ENCODE data around the gene ARSK.

The ARSK gene

DNA sequence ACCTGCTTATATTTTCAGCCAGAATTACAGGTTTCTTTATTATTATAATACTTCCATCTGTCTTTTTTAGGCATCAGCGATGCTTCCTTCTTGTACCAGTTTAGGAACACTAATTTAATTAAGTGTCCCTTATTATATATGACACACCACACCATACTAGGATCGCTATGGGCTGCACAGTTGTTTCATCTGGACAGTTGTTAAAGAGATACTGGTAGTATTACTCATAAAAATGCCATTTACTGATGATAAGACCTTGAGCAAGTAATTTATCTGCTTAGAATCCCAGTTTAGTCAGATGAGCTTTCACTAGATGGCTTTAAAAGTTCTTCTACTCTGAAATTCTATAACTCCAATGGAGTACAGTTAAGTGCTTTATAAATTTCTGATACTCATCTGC lies 17.1 kb downstream of the ARSK start:
- H3K4me3 ChIP-seq (ENCODE audit: low read length), result no peak overlapping the region

DNA sequence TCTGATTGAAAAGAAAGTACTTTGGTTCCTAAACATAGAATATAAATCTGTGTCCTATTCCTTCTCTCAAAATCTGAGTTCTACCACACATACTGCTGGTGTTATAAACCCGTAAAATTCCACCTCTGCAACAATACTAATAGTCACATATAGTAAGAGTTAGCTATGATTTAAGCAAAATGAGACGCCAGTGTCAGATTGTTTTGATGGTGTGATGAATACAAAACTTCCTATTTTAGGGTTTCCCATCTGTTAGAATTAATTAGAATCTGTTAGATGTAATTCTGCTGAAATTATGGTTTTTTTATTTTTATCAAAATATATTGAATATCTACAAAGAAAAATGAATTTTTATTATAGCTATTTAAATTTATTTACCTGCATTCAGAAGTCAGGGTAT lies 26.7 kb downstream of the ARSK start:
- Histone ChIP-seq H3K27me3 (ENCODE audit: control insufficient read depth, insufficient read depth, low read length) (no peaks in the 10 kb centered on the region), H3K4me3 (ENCODE audit: low read length) (no peak overlapping the region), H3K36me3 (ENCODE audit: control insufficient read depth, insufficient read depth, low read length) (no peaks in the 10 kb centered on the region), H3K9ac (ENCODE audit: low read length) (no peak overlapping the region), H3K9me3 (ENCODE audit: control insufficient read depth, low read length) (no peaks in the 10 kb centered on the region), H3K4me1 (ENCODE audit: control insufficient read depth, insufficient read depth, low read length) (no peaks in the 10 kb centered on the region)

More for the DNA sequence above, 17.1 kb downstream of the ARSK start:
- H3K4me1 ChIP-seq (ENCODE audit: control insufficient read depth, insufficient read depth, low read length), result no peaks in the 10 kb centered on the region
- no peaks in the 10 kb centered on the region for H3K36me3 ChIP-seq (ENCODE audit: control insufficient read depth, insufficient read depth, low read length)
- no peaks in the 10 kb centered on the region for H3K27me3 ChIP-seq (ENCODE audit: control insufficient read depth, insufficient read depth, low read length)
- no peaks in the 10 kb centered on the region for H3K9me3 ChIP-seq (ENCODE audit: control insufficient read depth, low read length)
- no peak overlapping the region for H3K9ac ChIP-seq (ENCODE audit: low read length)

DNA sequence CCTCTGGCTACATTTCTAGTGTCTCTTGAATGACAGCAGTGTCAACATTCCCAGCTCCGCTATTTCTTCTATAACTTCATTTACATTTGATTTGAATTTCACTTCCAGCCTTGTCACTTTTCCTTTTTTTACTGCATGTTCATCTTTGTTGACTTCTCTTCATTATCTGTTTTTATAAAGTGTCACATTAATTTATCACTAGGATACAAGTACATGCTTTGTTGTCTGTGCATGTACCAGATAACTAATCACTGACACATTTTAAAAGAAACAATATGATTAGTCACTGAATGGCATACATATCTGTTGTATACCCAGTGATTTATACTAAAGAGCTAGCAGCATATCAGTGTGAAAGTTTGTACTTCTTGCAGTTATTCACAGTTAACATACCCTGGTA lies 29.1 kb downstream of the ARSK start:
- Histone ChIP-seq H3K27me3 (ENCODE audit: control insufficient read depth, insufficient read depth, low read length) (no peaks in the 10 kb centered on the region), H3K9me3 (ENCODE audit: control insufficient read depth, low read length) (no peaks in the 10 kb centered on the region), H3K36me3 (ENCODE audit: control insufficient read depth, insufficient read depth, low read length) (no peaks in the 10 kb centered on the region), H3K4me1 (ENCODE audit: control insufficient read depth, insufficient read depth, low read length) (no peaks in the 10 kb centered on the region), H3K9ac (ENCODE audit: low read length) (no peak overlapping the region), H3K4me3 (ENCODE audit: low read length) (no peak overlapping the region)

DNA sequence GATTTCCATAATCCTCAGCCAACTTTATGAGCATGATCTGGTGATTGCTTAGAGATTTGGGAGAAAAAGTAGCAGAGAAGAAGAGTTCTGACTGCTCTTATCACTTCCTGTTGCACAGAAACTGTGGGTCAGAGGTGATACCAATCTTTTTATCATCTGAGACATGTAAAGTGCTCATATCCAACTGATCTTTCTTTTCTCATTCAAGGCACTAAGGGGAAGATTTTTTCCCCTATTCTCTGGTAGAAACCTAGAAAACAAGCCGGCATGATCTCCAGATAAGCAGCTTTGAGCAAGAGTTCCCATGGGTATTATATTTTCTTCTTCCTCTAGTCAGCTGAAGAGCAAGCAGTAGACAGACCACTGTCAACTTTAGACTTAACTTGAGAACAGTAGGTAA lies 36.0 kb downstream of the ARSK start:
- H3K4me1 ChIP-seq (ENCODE audit: control insufficient read depth, insufficient read depth, low read length), result no peaks in the 10 kb centered on the region
- H3K9ac ChIP-seq (ENCODE audit: low read length), result no peak overlapping the region
- no peaks in the 10 kb centered on the region for H3K27me3 ChIP-seq (ENCODE audit: control insufficient read depth, insufficient read depth, low read length)
- H3K9me3 ChIP-seq (ENCODE audit: control insufficient read depth, low read length), result no peaks in the 10 kb centered on the region
- H3K36me3 ChIP-seq (ENCODE audit: control insufficient read depth, insufficient read depth, low read length), result no peaks in the 10 kb centered on the region
- no peak overlapping the region for H3K4me3 ChIP-seq (ENCODE audit: low read length)

DNA sequence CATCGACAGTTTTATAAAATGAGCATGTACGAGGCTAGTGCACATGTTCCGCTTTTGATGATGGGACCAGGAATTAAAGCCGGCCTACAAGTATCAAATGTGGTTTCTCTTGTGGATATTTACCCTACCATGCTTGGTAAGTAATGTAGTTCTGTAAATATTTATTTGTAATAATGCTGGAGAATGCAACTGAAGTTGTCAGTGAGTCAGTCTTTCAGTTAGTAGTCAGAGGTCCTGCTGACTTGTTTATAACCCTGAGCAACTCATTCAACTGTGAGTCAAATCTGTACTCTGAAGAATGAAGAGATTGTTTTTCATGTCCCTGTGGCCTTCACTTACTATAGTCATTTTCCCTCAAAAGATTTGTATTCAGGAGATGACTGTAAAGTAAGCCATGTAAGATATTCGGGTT lies 36.6 kb downstream of the ARSK start:
- no peaks in the 10 kb centered on the region for H3K36me3 ChIP-seq (ENCODE audit: control insufficient read depth, insufficient read depth, low read length)
- no peak overlapping the region for H3K4me3 ChIP-seq (ENCODE audit: low read length)
- H3K9me3 ChIP-seq (ENCODE audit: control insufficient read depth, low read length), result no peaks in the 10 kb centered on the region
- no peak overlapping the region for H3K9ac ChIP-seq (ENCODE audit: low read length)
- no peaks in the 10 kb centered on the region for H3K4me1 ChIP-seq (ENCODE audit: control insufficient read depth, insufficient read depth, low read length)
- no peaks in the 10 kb centered on the region for H3K27me3 ChIP-seq (ENCODE audit: control insufficient read depth, insufficient read depth, low read length)

DNA sequence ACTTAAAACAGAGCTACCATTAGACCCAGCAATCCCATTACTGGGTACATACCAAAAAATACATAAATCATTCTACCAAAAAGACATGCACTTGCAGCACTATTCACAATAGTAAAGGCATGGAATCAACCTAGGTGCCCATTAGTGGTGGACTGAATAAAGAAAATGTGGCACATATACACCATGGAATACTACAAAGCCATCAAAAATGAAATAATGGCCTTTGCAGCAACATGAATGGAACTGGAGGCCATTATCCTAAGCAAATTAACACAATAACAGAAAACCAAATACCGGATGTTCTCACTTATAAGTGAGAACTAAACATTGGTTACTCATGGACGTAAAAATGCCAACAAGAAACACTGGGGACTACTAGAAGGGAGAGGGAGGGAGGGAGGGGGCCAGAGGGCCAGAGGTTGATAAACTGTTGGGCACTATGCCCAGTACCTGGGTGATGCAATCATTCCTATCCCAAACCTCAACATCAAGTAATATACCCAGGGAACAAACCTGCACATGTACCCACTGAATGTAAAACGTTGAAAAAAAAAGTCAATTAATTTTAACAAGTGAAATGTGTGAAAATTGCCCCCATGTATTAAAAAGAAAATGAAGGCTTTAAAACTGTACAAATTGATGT lies 40.5 kb downstream of the ARSK start:
- no peaks in the 10 kb centered on the region for H3K27me3 ChIP-seq (ENCODE audit: control insufficient read depth, insufficient read depth, low read length)

DNA sequence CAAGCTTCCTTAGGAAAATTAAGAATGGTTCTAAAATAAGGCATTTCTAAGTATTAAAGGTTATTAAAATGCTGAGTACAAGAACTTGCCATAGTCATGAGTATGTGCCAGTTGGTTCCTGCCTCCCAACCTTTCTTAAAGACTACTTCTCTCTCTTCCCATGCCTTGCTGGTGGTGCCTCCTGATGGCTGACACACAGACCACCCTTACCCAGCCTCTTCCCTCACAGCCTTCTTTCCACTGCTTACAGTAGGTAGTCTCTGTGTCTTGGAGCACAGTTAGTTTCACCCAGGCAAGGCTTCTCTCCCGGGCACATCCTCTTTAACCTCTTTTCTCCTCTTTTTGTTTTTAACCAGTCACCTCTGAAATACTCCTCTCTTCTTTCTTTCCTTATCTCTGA lies 44.4 kb downstream of the ARSK start:
- H3K4me3 ChIP-seq (ENCODE audit: low read length), result no peak overlapping the region
- H3K36me3 ChIP-seq (ENCODE audit: control insufficient read depth, insufficient read depth, low read length), result no peaks in the 10 kb centered on the region
- no peaks in the 10 kb centered on the region for H3K9me3 ChIP-seq (ENCODE audit: control insufficient read depth, low read length)

More for the DNA sequence above, 40.5 kb downstream of the ARSK start:
- no peaks in the 10 kb centered on the region for H3K9me3 ChIP-seq (ENCODE audit: control insufficient read depth, low read length)
- H3K9ac ChIP-seq (ENCODE audit: low read length), result no peak overlapping the region
- no peaks in the 10 kb centered on the region for H3K36me3 ChIP-seq (ENCODE audit: control insufficient read depth, insufficient read depth, low read length)
- no peak overlapping the region for H3K4me3 ChIP-seq (ENCODE audit: low read length)
- no peaks in the 10 kb centered on the region for H3K4me1 ChIP-seq (ENCODE audit: control insufficient read depth, insufficient read depth, low read length)

DNA sequence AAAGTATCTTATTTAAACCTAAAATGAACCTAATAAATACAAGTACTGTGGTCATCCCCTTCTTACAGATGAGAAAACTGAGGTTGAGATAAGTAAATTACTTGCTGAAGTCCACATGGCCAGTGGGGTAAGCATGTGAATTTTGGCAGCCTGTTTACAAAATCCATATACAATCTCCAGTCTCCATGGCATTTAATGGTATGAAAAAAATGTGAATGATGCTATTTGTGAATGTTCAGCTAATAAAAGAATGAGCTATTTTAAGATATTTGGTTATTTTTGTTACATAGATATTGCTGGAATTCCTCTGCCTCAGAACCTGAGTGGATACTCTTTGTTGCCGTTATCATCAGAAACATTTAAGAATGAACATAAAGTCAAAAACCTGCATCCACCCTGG lies 45.7 kb downstream of the ARSK start:
- H3K27me3 ChIP-seq (ENCODE audit: control insufficient read depth, insufficient read depth, low read length), result no peaks in the 10 kb centered on the region
- H3K36me3 ChIP-seq (ENCODE audit: control insufficient read depth, insufficient read depth, low read length), result no peaks in the 10 kb centered on the region
- no peak overlapping the region for H3K9ac ChIP-seq (ENCODE audit: low read length)
- no peaks in the 10 kb centered on the region for H3K9me3 ChIP-seq (ENCODE audit: control insufficient read depth, low read length)
- H3K4me1 ChIP-seq (ENCODE audit: control insufficient read depth, insufficient read depth, low read length), result no peaks in the 10 kb centered on the region
- no peak overlapping the region for H3K4me3 ChIP-seq (ENCODE audit: low read length)

More for the DNA sequence above, 44.4 kb downstream of the ARSK start:
- Histone ChIP-seq H3K4me1 (ENCODE audit: control insufficient read depth, insufficient read depth, low read length) (no peaks in the 10 kb centered on the region), H3K9ac (ENCODE audit: low read length) (no peak overlapping the region), H3K27me3 (ENCODE audit: control insufficient read depth, insufficient read depth, low read length) (no peaks in the 10 kb centered on the region)

DNA sequence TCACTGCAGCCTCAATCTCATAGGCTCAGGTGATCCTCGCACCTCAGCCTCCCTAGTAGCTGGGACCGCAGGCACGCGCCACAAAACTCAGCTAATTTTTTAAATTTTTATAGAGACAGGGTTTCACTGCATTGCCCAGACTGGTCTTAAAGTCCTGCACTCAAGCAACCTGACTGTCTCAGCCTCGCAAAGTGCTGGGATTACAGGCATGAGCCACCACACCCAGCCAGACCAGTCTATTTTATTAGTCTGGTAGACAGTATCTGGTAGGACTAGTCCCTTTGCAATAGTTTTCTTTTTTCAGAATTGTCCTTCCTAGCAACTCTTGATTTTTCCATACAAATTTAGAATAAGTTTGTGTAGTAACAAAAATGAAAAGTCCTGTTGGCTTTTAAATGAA lies 50.9 kb downstream of the ARSK start:
- H3K4me1 ChIP-seq (ENCODE audit: control insufficient read depth, insufficient read depth, low read length), result no peaks in the 10 kb centered on the region
- H3K9ac ChIP-seq (ENCODE audit: low read length), result no peak overlapping the region
- H3K4me3 ChIP-seq (ENCODE audit: low read length), result no peak overlapping the region
- H3K36me3 ChIP-seq (ENCODE audit: control insufficient read depth, insufficient read depth, low read length), result no peaks in the 10 kb centered on the region
- H3K9me3 ChIP-seq (ENCODE audit: control insufficient read depth, low read length), result no peaks in the 10 kb centered on the region
- no peaks in the 10 kb centered on the region for H3K27me3 ChIP-seq (ENCODE audit: control insufficient read depth, insufficient read depth, low read length)

DNA sequence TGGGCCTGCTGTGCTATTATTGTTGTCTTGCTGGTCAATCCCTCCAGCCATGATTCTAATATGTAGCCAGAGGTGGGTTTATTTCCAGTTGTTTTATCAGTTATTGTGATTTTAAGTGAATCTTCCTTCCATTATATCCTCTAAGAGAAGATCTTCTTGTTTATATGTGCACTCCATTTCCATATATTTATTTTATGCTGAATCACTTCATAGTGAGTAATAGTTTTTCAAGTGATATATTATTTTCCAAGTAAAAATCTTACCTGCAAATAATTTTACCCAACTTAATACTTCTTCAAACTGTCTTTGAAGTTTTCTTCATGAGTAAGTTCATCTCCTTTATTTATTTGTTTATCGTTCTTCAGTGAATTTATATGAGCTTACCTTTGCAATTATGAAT lies 51.5 kb downstream of the ARSK start:
- no peaks in the 10 kb centered on the region for H3K4me1 ChIP-seq (ENCODE audit: control insufficient read depth, insufficient read depth, low read length)
- H3K27me3 ChIP-seq (ENCODE audit: control insufficient read depth, insufficient read depth, low read length), result no peaks in the 10 kb centered on the region
- no peaks in the 10 kb centered on the region for H3K36me3 ChIP-seq (ENCODE audit: control insufficient read depth, insufficient read depth, low read length)
- no peak overlapping the region for H3K9ac ChIP-seq (ENCODE audit: low read length)
- no peaks in the 10 kb centered on the region for H3K9me3 ChIP-seq (ENCODE audit: control insufficient read depth, low read length)
- H3K4me3 ChIP-seq (ENCODE audit: low read length), result no peak overlapping the region

DNA sequence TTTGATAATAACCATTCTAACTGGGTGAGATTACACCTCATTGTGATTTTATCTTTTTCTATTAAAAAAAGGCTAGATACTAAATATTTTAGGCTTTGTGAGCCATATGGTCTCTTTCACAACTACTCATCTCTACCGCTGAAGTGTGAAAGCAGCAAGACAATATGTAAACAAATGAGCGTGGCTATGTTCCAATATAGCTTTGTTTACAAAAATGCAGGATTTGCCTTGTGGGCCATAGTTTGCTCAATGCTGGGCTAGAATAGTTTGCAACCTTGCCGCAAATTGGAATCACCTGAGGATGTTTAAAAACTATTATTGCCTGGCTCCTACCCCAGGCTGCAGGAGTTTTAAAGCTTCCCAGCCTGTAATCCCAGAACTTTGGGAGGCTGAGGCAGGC lies 54.8 kb downstream of the ARSK start:
- Histone ChIP-seq H3K9me3 (ENCODE audit: control insufficient read depth, low read length) (no peaks in the 10 kb centered on the region), H3K27me3 (ENCODE audit: control insufficient read depth, insufficient read depth, low read length) (no peaks in the 10 kb centered on the region), H3K4me1 (ENCODE audit: control insufficient read depth, insufficient read depth, low read length) (no peaks in the 10 kb centered on the region), H3K4me3 (ENCODE audit: low read length) (no peak overlapping the region), H3K36me3 (ENCODE audit: control insufficient read depth, insufficient read depth, low read length) (no peaks in the 10 kb centered on the region), H3K9ac (ENCODE audit: low read length) (no peak overlapping the region)

DNA sequence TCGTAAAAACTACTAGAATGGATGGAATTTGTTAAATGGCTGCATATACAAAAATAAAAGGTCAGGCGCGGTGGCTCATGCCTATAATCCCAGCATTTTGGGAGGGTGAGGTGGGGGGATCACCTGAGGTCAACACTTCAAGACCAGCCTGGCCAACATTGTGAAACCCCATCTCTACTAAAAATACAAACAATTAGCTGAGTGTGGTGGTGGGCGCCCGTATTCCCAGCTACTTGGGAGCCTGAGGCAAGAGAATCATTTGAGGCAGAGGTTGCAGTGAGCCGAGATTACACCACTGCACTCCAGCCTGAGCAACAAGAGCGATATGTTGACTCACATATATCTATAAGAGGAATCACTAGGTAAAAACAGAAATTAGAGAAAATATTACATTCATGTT lies 55.6 kb downstream of the ARSK start:
- no peak overlapping the region for H3K9ac ChIP-seq (ENCODE audit: low read length)
- no peaks in the 10 kb centered on the region for H3K27me3 ChIP-seq (ENCODE audit: control insufficient read depth, insufficient read depth, low read length)
- H3K36me3 ChIP-seq (ENCODE audit: control insufficient read depth, insufficient read depth, low read length), result no peaks in the 10 kb centered on the region
- H3K4me1 ChIP-seq (ENCODE audit: control insufficient read depth, insufficient read depth, low read length), result no peaks in the 10 kb centered on the region
- no peaks in the 10 kb centered on the region for H3K9me3 ChIP-seq (ENCODE audit: control insufficient read depth, low read length)
- H3K4me3 ChIP-seq (ENCODE audit: low read length), result no peak overlapping the region

DNA sequence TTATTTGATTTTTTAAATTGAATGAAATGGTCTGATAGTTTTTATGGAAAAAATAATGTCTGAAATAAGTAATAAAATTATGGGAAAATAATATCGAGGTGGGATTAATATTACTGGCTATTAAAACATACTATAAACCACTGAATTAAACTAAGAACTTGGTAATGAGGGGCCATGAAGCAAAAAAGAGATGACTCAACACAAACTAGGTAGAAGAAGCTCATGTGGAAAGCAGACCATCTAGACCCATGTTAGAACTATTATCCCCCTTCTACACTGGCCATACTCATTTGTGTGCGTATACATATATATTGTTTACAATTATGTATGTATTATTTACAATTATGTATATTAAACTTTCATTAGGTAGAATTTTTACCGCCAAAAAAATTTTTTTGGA lies 56.5 kb downstream of the ARSK start:
- no peaks in the 10 kb centered on the region for H3K36me3 ChIP-seq (ENCODE audit: control insufficient read depth, insufficient read depth, low read length)
- H3K9me3 ChIP-seq (ENCODE audit: control insufficient read depth, low read length), result no peaks in the 10 kb centered on the region

More for the DNA sequence above, 56.5 kb downstream of the ARSK start:
- Histone ChIP-seq H3K4me3 (ENCODE audit: low read length) (no peak overlapping the region), H3K9ac (ENCODE audit: low read length) (no peak overlapping the region), H3K4me1 (ENCODE audit: control insufficient read depth, insufficient read depth, low read length) (no peaks in the 10 kb centered on the region), H3K27me3 (ENCODE audit: control insufficient read depth, insufficient read depth, low read length) (no peaks in the 10 kb centered on the region)
